GF-D8 (cell line): Measurements from ENCODE around the gene CFAP100.

Experiments
- DNase-seq: peaks from one replicate; lab custom pipeline; 2025; lab: John Stamatoyannopoulos, UW

The CFAP100 gene

DNA sequence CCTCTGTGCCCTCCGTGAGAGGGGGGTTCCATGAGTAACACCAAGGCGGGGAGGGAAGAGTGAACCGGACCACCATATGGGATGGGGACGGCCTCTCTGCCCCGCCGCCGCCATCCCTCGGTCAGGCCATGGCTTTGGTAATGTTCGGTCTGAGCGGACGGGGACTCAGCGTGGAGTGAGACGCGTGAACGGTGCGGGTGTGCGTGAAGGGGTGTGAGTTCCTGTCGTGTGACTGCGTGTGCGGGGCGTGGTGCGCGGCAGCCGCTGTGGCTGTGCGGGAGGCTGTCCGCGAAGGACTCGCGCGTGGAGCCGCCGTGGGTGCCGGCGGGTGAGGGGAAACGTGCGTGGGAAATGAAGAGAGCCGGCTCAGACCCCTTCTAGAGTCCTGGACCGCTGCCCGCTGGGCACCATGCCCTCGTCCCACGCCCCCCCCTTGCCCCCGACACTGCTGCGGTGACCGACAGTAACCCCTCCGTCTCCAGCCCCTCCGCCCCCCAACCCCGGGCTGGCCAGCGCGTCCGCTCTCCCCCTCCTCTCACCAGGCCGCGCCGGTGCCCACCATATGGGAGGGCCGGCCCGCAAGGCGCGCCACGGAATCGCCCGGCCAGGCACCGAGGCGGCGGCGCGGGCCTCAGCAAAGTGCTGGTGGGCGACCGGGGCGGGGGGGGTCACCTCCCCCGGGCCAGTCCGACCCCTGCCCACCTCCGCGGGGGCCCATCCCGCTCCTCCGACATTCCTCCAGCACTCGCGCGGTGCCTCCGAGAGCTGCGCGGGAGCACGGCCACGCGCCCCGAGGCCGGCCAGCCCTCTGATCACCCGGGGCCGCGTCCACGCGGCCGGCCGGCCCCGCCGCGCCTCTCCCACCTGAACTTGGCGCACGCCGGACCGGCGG is 38.1 kb upstream of the CFAP100 start:
- DNase-seq: no peak

DNA sequence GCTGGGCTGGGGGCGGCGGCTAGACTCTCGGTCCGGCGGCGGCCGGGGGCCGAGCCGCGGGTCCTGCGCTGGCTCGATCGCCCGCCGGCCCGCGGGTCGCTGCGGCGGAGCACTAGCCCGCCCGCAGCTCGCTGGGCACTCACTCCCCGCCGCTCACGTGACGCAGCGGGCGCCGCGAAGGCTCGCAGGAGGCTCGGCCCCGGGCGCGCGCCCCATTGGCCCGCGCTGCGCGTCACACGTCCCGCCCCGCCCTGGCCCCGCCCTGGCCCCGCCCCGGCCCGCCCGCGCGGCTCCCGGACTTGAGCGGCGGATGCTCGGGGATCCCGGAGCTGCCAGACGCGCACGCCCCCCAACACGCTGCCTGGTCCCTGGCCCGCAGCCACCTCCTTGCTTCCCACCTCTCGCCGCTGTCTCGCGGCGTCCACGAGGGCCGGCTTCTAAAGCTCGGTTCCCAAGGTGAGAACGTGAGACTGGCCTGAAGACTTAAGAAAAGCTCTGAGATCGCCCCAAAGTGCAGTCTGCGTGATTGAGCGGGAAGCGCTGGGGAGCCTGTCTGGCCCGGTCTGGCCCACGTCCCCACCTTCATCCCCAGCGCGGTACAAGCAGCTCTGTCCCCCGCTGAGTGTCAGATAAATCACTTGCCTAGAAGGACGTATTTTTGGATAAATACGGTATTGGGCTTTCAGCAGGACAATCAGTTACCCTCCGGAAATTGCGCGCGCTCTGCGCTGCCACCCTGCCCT is 37.2 kb upstream of the CFAP100 start, which contains the start of gene KLF15:
Gene KLF15 (minus strand): TSS at position 114 of the 743 bp plus-strand sequence. CDS start 4,486 bp downstream, outside the sequence.
- no peak for DNase-seq

DNA sequence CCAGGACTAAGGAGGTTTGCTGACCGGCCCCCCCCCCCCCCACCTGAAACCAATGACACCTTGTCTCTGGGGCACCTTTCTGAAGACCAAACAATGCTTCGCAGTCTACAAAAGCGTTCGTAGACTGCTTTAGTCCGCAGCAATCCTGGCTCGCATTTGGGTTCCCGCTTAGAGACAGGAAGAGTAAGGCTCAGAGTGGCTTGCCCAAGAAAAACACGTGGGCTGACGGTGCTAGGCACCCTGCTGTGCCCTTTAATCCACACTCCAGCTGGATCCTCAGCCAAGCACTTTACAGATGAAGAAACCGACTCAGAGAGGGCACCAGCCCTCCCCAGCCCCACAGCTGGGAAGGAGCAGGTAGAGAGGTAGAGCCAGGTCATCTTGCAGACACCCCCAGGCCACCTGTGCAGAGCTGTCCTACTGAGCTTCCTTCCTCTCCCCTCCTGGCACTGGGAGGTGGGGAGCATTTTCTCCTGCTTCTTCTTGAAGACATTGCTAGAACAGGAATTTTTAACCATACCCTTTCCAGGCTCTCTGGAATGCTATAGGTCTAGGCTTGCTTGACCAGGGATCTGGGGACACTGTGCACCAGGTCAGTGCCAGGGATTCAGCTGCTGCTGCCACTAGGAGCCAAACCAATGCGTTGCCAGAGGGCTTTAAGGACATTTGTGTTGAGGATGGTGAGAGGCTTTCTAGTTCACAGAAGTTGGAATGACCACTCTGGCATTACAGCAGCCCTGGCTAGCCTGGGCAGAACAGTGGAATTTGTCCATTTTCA is 36.5 kb upstream of the CFAP100 start:
- no peak for DNase-seq

DNA sequence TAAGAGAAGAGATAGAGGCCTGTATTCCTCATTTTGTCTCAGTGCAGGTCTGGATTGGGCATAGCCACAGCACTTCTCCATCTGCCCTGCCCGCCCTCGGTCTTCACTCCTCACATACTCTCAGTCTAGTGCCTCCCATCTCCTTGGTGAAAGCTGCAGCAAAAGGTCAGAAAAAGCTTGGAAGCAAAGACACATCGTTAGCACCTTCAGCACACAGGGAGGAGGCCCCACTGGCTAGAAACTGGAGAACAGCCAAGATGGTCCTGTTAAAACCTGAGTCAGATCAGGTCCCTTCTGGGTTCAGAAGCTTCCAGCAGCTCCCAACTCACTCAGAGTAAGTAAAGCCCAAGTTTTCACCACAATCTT is 35.9 kb upstream of the CFAP100 start:
- no peak for DNase-seq

DNA sequence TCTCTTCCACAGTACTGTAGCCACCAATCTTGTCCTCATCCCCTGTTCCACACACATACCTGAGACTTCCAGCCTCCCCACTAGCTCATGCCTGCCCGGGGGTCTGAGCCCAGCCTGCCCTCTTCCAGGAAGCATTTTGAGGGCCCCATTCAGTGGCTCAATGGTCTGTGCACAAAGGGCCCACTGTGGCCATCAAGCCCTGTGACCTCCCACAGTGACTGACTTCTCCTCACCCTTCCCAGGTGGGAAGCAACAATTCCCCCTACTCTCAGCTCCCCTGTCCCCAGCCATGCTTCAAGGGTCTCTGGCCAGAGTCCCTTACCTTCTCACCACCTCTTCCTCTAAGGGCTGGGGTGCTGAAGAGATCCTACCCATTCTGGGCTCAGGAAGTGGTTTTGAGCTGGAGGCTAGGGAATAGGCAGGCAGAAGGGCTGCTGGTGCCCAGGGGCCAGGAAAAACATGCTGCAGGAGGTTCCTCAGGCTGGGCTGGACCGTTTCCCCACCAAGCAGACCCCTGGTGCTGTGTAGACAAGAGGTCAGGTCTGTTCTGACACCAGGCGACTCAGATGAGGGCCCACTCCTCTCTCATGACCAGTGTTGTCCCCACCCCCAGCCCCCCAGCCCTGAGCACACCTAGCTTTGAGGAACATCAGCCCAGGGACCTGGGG is 34.5 kb upstream of the CFAP100 start:
- no peak for DNase-seq

DNA sequence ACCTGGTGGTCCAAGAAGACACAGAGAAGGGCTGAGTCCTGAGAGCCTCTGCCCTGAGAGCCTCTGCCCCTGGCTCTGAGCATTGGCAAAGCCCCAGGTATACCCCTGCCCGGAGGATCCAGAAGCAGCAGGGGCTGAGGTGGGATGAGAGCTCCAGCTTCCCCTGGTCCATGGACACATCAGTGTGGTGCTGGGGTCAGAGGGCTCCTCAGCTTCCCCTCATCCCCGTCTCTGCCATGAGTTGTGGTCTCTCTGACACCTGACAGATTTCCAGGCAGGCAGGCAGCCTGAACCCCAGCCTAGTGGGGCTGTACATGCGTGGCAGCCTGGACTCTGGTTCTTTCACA is 34.0 kb upstream of the CFAP100 start:
- no peak for DNase-seq

DNA sequence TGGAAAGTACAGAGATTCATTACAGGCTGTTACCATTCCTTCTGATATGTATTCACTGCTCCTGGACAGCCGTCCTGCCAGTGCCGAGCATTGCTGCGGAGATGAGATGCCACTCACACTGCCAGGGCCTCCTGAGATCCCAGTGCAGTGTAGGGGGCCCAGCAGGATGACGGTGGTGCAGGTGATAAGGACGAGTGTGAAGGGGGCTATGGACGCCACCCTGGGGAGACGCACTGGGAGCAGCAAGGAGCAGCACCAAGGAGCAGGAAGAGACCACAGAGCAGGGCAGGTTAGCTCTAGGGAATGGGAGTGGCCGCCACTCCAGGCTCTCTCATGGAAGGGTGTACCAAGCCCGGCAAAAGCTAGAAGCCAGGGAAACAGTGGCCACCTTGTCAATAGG is 33.5 kb upstream of the CFAP100 start:
- DNase-seq: no peak

DNA sequence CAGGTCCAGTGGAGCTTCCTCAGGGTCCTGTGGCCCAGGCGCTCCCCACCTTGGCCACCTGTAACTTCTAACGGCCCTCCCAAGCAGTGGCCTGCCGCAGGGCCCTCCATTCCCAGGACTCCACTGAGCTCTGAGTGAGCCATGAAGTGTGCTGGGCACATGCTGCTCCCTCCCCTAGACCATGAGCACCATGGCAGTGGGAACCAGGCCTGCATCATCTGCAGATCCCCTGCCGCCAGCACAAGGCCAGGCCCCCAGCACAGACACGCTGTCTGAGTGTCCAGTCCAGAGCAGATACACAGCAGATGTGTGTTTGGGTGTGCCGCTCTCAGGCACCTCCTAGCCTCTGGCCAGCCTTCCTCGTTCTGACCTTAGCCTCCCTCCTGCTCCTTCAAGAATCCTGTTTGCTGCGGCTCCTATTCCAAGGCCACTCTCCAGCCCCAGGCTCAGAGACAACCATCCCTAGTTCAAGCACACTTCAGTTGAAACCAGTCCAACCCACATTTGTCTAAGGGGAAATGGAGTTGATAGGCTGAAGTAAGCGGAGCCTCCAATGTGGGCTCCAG is 30.5 kb upstream of the CFAP100 start:
- DNase-seq: no peak

DNA sequence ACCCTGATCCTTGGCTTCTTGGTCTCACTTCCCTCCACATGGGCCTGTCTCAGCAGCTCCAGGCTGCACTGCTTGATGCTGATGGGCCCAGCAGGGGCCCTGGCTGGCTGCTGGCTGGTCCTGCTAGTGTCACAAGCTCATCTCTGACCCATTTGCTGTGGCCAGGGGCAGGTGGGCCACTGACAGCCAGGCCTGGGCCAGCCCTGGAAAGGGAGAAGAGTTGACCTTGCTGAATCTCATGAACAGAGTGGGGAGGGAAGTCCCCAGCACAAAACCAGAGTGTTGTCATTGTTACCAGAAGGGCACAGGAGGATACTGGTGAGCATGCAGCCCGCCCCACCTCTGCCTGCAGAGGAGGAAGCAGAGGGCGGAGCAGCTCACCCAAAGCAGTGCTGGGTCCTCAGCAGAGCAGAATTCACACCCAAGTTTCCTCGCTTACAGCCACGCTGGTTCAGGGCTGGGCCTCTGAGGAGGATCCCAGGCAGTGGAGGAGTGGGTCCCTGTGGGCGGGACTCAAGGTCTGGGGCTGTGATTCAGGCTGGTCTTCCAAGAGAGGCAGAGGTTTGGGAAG is 29.9 kb upstream of the CFAP100 start:
- no peak for DNase-seq

DNA sequence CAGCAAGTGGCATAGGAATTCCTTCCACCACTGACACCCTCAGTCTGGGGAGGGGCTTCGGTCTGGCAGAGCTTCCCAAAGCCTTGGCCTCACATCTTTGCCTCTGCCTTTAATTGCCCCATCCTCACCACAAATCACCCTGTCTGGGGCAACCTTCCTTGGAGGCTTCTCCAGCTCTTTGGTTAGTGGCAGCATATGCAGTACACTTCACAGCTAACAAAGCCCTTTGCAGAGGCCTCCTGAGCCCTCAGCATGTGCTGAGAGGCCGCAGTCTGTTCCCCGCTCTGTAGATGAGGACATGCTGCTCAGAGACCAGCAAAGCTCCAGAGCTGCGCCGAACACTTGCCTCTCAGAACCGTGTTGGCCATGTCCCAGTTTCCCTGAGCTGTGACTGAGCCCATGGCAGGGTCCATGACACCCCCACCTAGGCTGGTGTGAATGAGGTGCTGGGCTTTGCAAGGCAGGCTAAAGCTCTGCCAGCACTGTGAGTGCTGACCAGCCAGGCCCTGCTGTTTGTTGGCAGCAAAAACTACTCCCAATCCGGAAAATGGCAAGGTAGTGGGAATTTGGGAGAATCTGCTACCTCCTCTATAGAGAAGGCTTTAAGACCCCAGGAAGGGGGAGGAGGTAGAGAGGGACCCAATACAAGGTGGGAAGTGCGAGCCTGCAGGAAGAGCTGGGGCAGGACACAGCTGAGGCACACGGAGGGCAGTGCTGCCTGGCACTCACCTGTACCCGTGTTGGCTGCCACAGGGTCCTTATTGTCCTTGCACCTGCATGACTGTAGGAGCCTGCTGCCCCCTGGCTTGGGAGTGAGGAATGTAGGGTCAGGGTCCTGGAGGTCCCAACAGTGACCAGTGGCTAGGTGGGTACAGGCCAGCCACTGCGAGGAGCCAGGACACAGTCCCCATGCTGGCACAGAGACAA is 29.1 kb upstream of the CFAP100 start:
- DNase-seq: no peak

DNA sequence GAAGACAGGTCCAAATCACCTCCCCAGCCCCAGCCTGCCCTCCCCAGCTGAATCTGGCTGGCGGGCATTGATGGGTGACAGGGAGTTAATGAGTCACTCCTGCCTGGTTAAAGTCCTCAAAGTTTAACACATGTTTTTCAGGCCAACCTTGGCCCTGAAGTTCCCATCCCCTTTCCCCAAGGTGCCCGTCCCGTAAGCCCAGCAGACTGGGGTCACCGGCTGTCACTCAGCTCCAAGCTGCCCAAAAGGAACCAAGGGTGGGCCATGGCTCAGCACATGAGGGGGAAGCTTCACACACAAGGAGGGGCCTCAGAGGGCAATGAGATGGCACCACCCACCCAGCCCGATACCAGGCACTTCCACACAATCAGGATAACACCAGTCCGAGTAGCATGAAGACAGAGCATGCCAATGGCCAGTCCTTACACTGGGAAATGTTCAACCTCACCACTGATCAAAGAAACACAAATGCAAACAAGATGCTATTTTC is 27.3 kb upstream of the CFAP100 start:
- no peak for DNase-seq

DNA sequence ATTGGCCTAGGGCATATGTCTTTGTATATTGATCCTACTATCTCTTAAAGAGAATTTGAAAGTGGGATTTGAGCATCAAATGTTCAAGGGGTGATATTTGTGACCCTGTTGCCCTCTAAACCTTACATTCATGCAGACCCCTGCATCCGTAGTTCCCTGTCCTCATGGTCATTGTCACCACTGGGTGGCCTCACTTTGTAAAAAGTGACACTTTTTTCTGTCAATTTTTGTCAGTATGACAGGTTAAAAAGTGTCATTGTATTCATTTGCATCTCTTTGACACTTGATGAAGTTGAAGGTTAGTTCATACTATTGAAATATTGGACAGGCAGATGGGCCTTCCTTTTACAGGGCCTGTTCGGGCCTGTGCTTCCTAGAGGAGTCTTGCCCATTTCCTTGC is 25.2 kb upstream of the CFAP100 start:
- DNase-seq: no peak

DNA sequence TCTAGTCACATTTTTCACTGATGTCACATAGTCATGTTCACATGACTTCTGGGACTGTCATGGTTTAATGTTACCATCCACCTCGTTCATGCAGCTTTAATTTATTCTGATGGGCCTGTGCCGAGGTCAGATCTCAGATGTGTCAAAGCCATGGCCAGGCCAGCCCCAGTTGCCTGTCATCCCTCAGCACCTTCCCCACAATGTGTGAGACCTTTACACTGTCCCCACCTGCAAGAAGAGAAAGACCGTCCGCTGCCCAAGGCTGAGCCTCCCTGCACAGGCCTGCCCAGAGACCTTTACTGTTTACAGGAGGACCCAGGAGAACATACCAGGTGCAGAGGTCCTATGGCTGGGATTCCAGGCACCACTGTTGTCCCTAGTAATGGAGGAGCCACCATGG is 24.7 kb upstream of the CFAP100 start:
- no peak for DNase-seq

DNA sequence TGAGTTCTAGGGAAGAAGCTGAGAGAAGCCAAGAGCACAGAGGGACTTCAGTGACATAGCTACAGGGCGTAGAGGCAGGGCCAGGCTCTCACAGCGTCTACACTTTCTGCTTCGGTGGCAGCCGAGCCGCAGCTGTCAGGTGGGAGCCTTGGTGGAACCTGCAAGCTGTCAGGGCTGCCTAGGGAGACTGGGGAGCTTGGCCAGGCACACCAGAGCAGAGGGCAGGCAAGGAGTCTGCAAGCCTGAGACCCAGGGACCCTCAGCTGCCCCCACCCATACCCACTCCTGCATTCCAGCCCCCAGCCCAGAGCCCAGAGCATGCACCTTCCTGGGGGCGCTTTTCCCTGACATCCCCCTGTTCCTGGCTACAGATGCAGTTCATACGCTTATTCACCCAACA is 24.1 kb upstream of the CFAP100 start:
- no peak for DNase-seq

DNA sequence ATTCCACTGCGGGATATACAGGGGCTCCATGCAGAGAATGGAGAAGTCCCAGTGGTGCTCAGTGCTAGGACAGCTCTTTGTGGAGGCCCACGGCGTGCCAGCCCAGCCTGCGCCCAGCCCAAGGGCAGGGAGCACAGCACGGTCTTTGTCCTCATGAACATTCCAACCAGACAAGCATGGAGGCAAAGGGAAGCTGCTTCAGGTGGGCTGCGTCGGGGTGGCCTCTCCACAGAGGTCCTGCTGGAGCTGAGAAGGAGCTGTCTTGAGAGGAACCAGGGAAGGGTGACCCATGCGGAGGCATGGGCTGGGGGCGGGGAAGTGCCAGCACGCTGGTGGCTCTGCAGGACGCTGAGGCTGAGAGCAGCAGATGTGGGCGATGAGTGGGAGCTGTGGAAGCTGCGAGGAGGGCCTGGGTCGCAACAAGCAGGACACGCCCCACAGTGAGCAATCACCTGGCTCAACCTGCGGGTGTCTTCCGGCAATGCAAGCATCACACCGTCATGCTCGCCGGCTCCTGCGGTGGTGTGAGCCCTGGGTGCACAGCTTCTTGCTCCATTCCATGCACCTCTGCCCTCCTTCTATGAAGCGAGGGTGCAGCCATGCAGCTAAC is 23.5 kb upstream of the CFAP100 start:
- no peak for DNase-seq

DNA sequence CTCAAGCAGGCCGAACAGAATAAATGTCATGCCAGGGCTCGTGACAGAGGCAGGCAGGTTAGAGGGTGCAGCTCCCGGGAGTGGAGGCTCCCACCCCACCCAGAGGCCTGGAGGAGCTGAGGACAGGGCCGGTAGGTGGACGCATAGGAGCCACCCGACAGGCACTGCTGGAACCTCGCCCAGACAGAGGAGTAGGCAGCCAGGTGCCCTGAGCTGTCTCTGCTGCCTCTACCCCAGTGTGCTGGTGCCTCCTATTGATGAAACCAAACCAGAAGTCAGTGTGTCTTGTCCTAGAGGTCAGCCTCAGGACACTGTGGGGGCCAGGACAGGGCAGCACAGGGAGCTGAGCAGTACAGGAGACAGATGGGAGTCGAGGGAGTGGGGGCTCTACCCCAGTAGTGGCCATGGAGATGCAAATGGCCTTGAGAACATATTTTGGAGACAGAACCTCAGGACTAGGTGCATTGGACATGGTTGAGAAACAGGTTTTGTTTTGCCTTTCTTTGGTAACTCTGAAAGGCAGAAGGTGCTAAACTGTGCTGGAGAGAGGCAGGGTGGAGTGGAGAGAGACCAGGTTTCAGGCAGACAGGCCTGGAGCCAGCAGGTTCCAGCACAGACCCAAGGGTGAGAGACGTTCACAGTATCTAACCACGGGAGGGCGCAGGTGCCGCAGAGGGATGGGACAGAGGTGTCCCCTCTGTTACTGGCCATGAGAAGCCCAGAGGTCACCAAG is 22.1 kb upstream of the CFAP100 start:
- DNase-seq: no peak

DNA sequence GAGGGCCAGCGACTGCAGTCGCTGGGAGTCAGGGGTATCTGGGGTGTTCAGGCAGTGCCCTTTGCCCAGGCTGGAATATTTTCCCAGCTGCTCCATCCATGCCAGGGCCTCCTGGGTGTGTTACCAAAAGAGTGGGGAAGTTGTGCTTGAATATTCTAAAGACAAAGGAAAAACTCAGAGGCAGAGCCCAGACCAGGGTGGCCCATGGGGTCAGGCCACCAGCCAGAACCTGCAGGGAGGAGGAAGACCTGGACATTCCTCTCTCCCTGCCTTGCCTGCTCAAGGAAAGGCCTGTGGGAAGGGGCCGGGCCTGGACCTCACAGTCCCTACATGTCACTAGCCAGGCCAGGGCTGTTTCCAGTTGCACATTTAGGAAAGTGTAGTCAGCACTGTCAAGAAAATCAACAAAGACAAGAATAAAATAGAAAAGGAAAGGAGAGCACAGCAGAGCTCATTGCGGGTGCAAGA is 21.5 kb upstream of the CFAP100 start:
- DNase-seq: no peak

DNA sequence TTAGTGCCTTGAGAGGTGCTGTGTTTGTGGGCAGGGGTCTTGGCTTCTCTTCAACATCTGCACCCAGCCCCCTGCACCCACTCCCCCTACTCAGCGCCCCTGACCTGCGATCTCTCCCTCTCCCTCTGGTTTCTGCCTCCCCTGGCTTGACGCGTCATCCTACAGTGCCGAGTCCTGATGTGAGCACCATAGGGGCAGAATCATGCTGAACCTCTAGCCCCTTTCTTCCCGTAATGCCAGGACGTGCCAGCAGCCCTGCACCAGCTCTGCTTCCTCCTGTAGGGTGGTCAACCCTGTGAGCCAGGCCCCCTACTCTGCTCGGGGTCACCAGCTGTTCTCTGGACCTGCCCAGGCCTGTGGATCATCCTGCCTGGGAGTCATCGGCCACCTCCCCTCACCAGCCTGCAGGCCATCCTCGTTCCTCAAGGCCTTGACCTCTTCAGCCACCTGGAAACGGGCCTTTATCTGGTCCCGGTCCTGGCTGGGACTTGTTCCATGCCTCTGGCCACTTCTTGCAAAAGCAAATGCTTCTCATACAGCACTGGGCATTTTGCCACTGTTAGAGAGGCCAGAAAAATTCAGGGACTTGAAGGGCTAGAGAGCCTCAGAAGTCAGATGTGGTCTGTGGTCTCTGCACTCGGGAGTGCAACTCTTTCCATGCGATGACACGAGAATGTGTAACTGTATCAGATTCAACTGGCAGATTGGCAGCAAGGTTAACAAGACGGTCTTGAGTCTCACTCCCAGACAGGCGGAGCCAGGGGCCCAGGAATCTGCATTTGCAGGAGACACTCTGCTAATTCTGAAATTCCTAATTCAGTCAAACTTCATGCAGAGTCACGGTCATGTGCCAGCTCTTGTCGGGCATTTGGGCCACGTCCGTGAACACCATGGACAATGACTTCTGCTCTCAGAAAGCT is 20.8 kb upstream of the CFAP100 start:
- no peak for DNase-seq
